NB4 (cell line): ENCODE measurements around the gene NIPA2.

Experiments
- DNase-seq: peaks from one replicate; pipeline ENCODE4 v3.0.0; 2010; ENCODE audit warnings: low read depth
- H3K4me3 ChIP-seq: one replicate; pipeline ENCODE4 v1.5.1; 2011; ENCODE audit warnings: mild to moderate bottlenecking, low read depth, low read length, moderate library complexity
- CTCF ChIP-seq: IDR thresholded peaks from one replicate; pipeline ENCODE4 v1.5.1; 2012; ENCODE audit warnings: low read depth, low read length
- MAX ChIP-seq: IDR thresholded peaks from 2 replicates; pipeline ENCODE4 v1.6.1; 2011; ENCODE audit warnings: low read depth, low read length
- MYC ChIP-seq: IDR thresholded peaks from 2 replicates; pipeline ENCODE4 v1.6.1; 2011; ENCODE audit warnings: low read depth, low read length
- POLR2A ChIP-seq: IDR thresholded peaks from 2 replicates; pipeline ENCODE4 v1.6.1; 2011; ENCODE audit warnings: mild to moderate bottlenecking; ENCODE audit not compliant: insufficient read length; ENCODE audit errors: extremely low read depth

NIPA2 gene

GRCh38 chr15:22916606-22917350, 78.3 kb downstream of the NIPA2 start:
- DNase-seq = no peak
- TF ChIP-seq POLR2A (no peak), MAX (no peak), MYC (no peak), CTCF (no peak)
- no peak overlapping the region for H3K4me3 ChIP-seq

- no peak overlapping the region for H3K4me3 ChIP-seq
- DNase-seq = no peak
- TF ChIP-seq MYC = no peak
- no peak for TF ChIP-seq POLR2A
- no peak for TF ChIP-seq MAX
- no peak for TF ChIP-seq CTCF
These were observed 79.1 kb downstream of the NIPA2 start for GRCh38 chr15:22917556-22917955.
